GM18861 (cell line): ENCODE results near the gene FAM81A.

Experiments used
- ATAC-seq: cut with Tn5 transposase; IDR thresholded peaks from one replicate; pipeline ENCODE4 v1.9.1; 2021; ENCODE audit not compliant: unreplicated experiment

Gene FAM81A

DNA sequence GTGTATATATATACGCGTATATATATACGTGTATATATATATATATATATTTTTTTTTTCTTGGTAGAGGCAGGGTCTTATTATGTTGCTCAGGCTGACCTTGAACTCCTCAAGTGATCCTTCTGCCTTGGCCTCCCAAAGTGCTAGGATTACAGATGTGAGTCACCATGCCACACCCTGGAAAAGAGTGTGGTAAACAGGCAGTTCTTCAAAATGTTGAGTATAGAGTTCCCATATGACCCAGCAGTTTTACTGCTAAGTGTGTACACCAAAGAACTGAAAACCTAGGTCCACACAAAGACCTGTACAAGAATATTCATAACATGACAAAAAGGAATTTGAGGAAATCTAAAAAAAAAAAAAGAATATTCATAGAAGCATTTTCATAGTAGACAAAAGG lies 101.8 kb downstream of the FAM81A start:
- no peak for ATAC-seq

DNA sequence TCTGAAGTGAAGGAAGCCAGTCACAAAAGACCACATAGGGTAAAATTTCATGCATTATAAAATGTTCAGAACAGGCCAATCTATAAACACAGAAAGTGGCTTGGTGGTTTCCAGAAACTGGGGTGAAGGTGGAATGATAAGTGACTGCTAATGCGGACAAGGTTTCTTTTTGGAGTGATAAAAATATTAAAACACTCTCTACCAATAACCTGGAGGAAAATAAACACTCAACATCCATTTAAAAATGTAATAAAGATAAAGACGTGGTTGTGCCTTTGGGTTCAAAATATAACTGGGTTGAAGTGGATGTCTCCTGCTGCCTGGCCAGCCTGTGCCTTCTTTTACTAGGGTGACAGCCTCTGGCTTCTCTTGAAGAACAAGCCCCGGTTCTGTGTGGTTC lies 102.7 kb downstream of the FAM81A start:
- ATAC-seq = no peak

DNA sequence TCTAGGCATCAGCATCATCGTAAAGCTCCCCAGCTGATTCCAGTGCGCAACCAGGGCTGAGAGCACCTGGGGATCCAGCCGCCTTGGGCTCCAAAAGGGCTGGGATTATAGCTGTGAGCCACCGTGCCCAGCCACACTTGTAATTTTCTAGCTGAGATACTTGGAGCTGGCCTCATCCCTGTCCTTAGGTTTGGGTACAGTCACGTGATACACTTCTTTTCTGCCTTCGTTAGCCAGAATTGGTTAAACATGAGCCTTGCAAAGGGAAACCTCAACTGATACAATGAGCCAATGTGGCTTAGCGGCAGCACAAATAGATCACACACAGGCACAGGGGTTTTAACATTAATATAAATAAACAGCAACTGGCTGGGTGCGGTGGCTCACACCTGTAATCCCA lies 103.8 kb downstream of the FAM81A start:
- no peak for ATAC-seq

DNA sequence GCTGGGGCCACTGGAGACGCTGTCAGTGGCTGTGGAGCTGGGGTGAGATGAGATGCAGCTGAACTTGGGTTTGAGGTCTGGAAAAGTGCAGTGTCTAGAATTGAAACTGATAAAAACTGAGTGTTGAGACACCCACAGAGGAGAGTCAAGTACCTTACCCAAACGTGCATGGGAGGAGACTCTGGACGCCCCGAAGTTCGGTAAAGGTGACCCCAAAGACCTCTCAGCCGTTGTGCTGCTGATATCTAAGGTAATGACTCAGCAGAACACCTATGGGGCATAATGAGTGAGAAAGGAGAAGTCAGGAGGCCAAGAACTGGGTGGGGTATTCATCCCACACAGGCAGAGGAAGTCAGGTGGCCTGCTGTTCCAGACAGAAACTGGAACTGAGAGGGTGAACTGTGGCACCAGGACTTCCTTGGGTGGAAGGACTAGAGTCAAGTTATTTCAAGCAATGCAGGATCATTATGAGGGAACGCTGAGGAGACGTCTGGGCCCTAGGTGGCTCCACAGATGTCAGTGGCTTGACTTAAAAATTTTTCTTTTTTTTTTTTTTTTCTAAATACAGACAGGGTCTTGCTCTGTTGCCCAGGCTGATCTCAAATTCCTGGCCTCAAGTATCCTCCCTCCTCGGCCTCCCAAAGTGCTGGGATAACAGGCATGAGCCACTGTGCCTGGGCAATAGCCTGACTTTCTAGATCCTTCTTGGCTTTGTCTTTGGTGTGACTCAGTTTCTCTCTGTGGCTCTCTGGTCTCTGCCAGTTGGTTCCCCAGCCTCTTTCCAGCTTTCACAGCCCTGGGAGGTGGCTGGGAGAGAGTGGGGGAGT lies 105.9 kb downstream of the FAM81A start:
- ATAC-seq = no peak

GRCh38 chr15:59545573-59545972 lies 107.6 kb downstream of the FAM81A start:
- ATAC-seq = no peak

- ATAC-seq = no peak
Measured at GRCh38 chr15:59548501-59549226, 110.7 kb downstream of the FAM81A start.

GRCh38 chr15:59549301-59550185 lies 111.6 kb downstream of the FAM81A start:
- no peak for ATAC-seq

GRCh38 chr15:59550530-59550929 lies 112.5 kb downstream of the FAM81A start:
- ATAC-seq = no peak

DNA sequence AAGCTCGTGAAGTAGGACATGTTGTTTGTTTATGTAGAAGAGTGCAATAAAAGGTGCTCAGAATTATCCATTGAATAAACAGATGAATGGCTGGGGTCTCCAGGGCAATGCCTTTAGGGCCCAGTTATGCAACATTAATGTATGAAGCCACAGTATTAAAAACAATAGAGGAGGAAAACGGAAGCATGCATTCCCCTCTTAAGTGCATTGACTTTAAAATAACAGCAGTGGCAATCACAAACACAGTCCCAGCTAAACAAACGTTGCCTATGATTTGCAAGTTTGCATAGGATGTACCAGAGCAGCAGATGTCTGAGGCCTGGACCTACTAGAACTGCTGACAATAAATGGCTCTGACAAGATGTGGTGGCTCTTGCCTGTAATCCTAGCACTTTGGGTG lies 113.0 kb downstream of the FAM81A start:
- no peak for ATAC-seq

- ATAC-seq = no peak
Measured at GRCh38 chr15:59553879-59554735, 116.1 kb downstream of the FAM81A start.

GRCh38 chr15:59555696-59556095 lies 117.7 kb downstream of the FAM81A start:
- no peak for ATAC-seq

GRCh38 chr15:59556380-59556779 lies 118.4 kb downstream of the FAM81A start:
- ATAC-seq = no peak

DNA sequence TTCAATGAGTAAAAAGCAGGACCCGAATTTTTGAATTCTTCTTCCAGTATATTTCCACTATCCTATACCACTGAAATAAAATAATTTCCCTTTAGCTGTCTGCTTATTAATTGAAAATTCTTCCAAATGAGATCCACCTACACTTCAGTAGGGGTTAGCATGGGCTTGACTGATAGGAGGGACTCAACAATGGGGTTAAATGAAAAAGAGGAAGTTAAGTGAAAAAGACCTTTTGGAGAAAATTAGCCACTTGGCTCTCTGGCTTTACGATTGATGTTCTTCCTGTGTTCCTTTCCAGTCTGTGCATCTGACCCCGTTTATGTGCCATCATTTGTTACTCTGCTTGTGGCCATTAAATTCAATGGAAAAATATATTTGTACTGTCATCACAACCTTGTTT lies 119.6 kb downstream of the FAM81A start:
- ATAC-seq = no peak

GRCh38 chr15:59558851-59559250 lies 120.9 kb downstream of the FAM81A start:
- no peak for ATAC-seq

GRCh38 chr15:59561547-59561946 lies 123.6 kb downstream of the FAM81A start:
- no peak for ATAC-seq

DNA sequence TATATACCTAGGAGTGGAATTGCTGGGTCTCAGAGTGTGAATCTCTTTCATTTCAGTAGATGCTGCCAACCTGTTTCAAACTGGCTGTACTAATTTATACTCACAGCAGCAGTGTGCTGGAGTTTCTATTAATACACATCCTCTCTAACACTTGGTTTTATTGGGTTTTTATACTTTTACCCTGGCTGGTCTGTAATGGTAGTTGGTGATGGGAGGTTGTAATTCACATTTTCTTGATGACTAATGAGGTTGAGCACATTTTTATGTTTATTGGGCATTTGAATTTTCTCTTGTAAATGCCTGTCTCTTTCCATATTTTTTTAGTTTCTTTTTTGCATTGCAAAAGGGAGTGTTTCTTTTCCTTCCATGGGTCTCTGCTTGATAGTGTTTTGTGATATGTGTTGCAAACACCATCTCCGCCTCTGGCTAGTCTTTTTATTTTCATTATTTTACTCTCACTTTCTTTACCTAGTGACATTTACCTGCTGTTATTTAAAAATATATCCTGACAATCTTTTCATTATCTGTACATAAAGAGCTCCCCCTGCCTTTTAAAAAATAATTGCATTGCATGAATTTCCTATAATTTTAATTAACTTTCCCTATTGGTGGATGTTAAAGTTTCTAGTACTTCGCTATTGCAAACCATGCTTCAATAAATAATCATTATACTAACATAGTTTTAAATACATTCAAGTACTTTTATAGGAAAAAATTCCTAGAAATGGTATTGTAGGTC lies 124.6 kb downstream of the FAM81A start:
- no peak for ATAC-seq

- no peak for ATAC-seq
Measured at GRCh38 chr15:59565299-59565698, 127.3 kb downstream of the FAM81A start.

GRCh38 chr15:59567324-59567723 lies 129.3 kb downstream of the FAM81A start:
- ATAC-seq = no peak

DNA sequence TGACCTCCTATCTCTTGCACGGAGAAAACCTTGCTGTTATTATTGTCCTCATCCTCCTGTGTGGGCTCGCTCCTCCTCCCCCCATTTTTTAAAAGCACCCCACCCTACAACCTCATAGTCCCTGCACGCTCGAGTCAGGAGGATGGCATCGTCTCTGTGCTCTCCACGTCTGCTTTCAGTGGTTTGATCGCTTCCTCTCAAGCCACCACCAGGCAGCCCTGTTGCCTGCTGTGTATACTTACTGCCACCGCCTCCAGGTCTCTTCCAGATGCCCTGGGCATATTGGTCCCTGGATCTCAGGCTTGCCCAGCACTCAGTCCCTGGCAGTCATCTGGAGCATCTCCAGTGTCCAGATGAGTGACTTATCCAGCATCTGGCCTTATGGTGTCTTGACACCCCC lies 131.5 kb downstream of the FAM81A start:
- no peak for ATAC-seq

- no peak for ATAC-seq
Measured at GRCh38 chr15:59570315-59570714, 132.3 kb downstream of the FAM81A start.
